Measurements from ENCODE around the gene TEAD3.
A peak's percentile ranks its signal among the peaks of the same experiment; 100 is the strongest.

Gene TEAD3

GRCh38 chr6:35474131-35474941 is 22.5 kb downstream of the TEAD3 start:
- DNase-seq: no peak

DNA sequence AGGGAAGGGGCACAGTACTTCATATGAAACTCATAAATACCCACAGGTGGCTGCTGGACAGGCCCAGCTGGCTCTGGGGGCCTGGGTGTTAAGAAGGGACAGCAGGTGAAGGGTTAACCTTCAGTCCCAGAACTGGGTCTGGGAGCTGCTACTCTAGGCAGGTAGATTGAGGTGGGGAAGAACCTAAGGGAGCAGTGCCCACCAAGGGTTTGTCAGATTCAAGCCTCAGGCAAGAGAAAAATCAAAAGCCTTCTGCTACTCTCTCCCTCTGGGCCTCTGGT is 23.1 kb downstream of the TEAD3 start:
- no peak for DNase-seq

DNA sequence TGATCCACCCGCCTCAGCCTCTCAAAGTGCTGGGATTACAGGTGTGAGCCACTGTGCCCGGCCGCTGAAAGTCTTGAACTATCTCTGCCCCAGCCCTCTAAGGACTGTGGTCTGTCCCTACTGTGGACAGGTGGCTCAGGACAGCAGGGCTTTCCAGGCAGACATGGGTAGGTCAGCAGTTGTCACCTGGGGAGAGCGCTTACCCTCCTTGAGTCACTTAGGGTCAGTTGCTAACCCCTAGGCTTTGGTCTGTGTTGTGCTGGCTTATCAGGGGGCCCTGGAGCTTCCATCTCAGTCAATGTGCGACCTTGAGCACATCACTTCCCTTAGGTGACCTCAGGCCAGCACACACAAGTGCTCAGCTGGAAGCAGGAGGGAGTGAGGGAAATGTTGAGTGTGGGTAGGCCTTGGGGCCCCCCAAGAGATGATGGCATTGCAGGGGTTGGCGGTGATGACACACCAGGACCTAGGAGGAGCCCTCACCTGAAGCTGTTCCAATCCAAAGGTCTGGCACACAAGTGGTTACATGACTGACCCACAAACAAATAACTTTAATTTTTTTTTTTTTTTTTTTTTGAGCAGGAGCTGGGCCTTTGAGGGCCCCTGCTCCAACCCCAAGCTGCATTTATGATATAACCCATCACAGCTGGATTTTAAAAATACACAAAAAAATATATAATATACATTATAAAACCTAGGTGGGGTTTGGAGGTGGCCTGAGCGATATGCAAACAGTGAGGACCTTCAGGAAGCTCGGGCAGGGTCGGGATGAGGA is 23.6 kb downstream of the TEAD3 start:
- DNase-seq: no peak

- no peak for DNase-seq
These were observed 25.0 kb downstream of the TEAD3 start for GRCh38 chr6:35471836-35472345.

- DNase-seq: no peak
These were observed 26.2 kb downstream of the TEAD3 start for GRCh38 chr6:35470663-35471120.

- peak in 1 of 2 experiments; percentile 28 for DNase-seq
These were observed 26.9 kb downstream of the TEAD3 start for GRCh38 chr6:35469751-35470662.

DNA sequence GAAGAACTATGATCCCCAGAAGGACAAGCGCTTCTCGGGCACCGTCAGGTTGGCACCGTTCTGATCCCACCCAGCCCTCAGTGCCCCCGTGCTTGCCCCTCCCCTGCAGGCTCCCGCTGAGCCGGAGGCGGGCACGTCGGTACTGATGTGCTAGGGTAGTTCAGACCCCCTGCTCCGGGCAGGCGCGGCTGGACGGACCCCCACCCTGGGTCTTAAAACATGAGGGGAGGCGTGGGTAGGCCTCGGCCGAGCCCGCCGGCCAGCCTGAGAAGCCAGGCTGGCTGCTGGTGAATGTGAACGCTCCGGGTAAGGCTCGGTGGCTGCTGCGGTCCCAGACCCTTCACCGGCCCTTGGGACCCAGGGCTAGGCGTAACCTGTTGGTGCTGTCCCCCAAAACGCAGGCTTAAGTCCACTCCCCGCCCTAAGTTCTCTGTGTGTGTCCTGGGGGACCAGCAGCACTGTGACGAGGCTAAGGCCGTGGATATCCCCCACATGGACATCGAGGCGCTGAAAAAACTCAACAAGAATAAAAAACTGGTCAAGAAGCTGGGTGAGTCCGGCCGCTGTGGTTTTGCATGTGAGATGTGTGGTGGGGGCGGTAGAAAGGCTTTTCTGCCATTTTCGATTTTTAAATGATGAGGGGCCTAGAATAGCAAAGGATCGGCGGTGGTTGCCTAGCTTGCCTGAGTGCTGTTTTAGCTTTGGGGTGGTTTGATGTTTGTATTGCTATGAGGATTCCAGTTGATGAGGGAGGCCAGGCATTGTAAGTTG is 27.7 kb downstream of the TEAD3 start:
- DNase-seq: no peak

GRCh38 chr6:35468181-35468979 is 28.5 kb downstream of the TEAD3 start, which contains the start of gene RPL10A:
RPL10A (plus strand) TSS chr6:35468401; CDS start chr6:35468435, 34 bp downstream.
- DNase-seq: peak; percentile 84 to 94

DNA sequence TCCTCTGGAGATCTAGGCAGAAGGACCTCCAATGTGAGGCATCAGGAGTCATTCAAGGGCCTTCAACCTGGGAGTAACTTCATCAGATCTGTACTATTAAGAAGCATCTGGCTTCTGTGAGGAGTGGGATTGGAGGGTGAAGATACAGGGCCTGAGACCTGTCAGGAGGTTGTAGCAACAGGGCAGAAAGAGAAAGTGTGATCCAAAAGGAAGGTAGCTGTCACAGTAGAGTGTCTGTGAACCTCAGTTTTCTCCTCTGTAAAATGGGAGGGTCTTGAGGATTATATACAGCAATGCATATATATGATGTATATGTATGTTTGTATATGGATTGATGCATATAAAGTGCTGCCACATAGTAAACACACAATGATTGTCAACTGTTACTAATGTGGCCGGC is 31.2 kb downstream of the TEAD3 start:
- no peak for DNase-seq

DNA sequence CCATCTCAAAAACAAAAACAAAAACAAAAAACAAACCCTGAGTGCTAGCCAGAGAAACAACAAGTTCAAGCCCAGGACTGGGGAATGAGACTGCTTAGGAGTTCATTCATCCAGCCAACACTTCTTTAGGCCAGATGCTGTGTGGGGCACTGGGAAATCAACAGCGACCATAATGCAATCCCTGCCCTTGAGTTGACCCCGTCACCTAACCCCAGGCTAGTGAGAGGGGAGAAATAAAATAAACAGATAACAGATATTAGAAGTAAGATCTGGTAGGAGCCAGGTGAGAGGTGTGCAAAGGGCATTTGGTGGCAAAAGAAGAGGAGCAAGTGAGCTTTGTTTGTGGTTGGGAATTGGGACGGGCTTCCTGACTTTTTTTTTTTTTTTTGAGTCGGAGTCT is 33.6 kb downstream of the TEAD3 start:
- no peak for DNase-seq

- DNase-seq: no peak
These were observed 35.6 kb downstream of the TEAD3 start for GRCh38 chr6:35461270-35461669.

DNA sequence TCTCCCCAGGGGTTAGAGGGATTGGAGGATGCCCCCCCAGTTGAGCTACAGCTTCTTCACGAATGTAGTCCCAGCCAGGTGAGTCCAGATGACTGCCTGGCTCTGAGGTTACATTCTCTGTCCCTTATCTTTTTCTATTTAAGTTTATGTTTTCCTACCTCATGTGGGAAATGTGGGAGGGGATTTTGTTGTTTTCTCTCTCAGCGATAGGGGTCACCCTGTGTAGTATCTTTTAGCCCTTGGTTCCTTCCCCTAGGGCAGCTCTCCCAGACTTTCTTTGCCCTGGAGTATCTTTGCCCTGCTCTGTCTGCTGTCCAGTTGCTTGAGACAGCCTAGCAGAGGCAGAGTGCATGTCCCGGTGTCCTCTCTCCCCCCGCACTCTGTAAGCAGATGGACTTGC is 39.0 kb downstream of the TEAD3 start:
- DNase-seq: no peak

GRCh38 chr6:35454391-35455110 is 42.3 kb downstream of the TEAD3 start:
- no peak for DNase-seq

DNA sequence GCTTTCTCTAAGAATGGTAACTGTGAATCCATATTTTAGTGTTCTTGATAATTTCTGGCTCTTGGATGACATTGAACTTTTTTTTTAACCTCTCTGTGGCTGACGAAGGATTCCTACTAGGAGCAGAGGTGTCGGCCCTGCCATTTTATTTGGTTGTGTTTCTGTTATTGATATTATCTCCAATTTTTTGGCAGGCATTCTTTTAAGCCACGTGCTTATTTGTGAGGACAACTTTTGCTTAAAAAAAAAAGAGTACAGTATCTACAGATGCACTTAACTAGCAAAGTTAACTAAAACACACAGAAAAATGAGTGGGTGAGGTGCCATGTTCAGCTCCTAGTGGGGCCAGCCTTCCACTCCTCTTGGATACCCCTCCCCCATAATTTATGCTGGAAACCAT is 43.6 kb downstream of the TEAD3 start:
- DNase-seq: no peak

GRCh38 chr6:35452183-35453090 is 44.4 kb downstream of the TEAD3 start, which contains the start of gene FANCE:
FANCE (plus strand) TSS chr6:35452338; CDS start chr6:35452546, 208 bp downstream.
- peak; percentile 48 to 81 for DNase-seq

- DNase-seq: no peak
These were observed 45.3 kb downstream of the TEAD3 start for GRCh38 chr6:35451354-35452182.

GRCh38 chr6:35449287-35449881 is 47.5 kb downstream of the TEAD3 start:
- peak in 1 of 2 experiments; percentile 86 for DNase-seq

GRCh38 chr6:35448191-35448590 is 48.7 kb downstream of the TEAD3 start:
- no peak for DNase-seq
